GM19193 (cell line): ENCODE measurements around the gene ATP9B.

Experiments used
- POLR2A ChIP-seq: IDR thresholded peaks from 4 replicates; pipeline ENCODE4 v1.6.1; 2011; ENCODE audit not compliant: insufficient read depth, insufficient read length; ENCODE audit errors: extremely low read depth

Gene ATP9B

DNA sequence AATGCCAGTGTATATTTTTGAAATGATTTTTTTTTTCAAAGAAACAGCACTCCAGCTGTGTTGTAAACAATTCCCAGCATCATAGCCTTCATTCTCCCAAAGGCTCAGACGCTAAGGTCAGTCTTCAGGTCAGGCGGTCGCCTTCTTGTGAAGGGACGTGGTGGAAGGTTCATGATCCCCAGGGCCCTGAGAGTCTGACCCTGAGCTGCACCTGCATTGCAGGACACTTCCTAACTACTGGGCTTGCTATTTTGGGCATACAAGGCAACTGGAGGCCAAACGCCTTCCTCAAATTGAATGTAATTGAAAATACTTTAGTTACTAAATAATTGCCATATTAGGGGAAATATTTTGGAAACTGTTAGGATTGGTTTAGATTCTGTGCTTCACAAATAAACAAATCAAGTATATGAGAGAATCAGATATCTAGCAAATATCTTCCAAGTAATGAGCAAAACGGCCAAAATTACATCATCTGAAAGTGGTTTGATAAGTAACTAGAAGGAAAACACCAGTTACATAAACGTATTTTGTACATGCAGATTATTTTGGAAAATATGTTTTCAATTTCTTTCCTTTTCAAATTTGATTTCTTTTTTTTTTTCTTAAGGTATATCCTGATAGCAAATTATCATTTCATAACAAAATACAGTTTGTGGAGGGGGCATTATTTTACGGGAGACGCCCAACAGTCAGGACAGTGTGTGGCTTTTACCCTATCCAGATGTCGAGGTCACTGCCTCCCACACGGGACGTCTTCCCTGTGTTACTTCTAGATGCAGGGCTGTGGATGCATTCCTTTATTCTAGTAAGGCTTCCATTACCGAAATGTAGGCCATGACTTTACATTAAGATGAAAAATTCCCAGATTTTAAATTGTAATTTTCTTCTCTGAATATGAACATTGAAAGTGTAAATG lies 136.0 kb downstream of the ATP9B start:
- TF ChIP-seq POLR2A: no peak

DNA sequence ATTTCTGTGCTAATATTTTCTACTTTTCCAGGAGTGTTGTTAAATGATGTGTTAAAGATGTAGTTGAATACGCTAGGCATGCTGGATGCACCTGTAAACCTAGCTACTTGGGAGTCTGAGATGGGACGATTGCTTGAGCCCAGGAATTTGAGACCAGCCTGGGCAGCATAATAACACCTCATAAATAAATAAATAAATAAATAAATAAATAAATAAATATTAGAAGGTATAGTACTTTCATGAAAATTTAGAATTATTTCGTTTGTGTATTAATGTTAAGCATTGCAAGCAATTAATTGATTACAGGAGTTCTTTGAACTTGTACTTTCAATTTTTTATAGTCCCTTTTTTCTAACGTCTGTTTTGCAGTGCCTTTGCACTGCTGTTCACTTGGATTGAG lies 137.2 kb downstream of the ATP9B start:
- TF ChIP-seq POLR2A: no peak

DNA sequence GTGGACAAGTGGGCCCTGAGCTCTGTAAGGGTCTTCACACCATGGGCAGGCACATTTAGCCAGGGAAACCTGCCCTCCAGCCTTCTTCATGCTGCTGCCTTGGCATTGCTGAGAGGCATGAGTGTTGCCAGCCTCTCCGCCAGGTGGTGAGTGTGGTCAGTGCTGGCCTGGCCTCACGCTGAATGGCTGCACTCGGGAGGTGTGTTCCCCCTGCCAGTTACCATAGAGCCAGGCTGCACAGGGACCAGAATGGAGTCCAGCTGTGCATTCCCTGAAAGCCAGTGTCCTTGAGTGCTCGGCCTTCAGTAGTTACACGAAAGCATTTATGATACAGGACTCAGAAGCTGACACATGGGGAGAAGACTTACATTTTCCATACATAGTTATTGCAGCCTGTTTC lies 139.7 kb downstream of the ATP9B start:
- no peak for TF ChIP-seq POLR2A

DNA sequence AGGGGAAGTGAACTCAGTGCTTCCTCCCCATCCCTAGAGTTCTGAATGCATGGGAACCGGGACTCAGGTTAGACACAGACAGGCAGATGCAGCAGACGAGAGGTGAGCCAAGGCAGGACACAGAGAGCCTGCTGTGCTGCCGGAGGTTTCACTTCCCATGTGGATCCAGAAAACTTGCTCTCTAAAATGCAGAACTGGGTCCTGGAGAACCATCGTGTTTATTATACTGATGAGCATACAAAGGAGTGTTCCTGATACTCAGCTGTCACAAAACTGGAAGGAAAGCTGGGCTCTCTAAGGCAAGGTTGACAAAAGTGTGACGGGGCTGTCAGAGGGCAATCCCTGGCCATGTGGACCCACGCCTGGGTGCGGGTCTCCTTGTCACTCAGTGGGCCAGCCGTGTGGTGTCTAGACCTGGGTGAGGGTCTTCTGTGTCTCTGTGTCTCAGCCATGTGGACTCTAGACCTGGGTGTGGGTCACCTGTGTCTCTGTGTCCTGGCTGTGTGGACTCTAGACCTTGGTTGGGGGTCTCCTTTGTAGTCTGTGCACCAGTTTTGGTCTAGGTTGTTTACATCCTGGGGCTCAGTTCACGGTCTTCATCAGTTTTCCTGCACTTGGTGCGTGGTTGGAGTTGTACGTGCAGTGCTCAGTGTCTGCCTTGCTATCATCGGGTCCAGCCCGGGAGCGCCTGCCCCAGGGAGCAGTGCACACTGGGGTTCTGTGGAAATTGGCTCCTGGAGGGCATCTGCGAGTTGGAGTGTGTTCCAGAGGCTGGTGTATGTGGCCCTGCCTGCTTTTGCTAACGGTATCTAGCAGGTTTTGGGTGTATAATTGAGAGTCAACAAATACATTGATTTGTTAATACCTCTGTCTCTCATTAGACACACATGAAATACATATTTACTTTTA lies 141.1 kb downstream of the ATP9B start:
- TF ChIP-seq POLR2A: no peak

DNA sequence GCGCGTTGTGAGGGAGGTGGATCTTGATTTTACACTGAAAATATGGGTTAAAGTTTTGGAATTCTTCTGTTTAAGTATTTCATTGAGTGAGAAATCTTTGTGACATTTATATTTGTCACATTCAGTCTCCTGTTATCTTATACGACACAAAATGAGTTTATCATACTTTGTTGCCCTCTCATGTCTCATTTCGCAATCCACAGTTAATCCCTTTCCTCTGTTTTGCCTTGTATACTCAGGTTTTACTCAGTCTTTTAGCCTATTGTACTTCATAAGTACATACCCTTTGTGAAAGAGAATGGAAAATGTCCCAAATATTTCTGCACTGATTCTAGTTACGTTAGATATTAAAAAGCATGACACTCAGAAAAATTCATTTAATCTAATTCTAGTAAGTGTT lies 142.7 kb downstream of the ATP9B start:
- no peak for TF ChIP-seq POLR2A

DNA sequence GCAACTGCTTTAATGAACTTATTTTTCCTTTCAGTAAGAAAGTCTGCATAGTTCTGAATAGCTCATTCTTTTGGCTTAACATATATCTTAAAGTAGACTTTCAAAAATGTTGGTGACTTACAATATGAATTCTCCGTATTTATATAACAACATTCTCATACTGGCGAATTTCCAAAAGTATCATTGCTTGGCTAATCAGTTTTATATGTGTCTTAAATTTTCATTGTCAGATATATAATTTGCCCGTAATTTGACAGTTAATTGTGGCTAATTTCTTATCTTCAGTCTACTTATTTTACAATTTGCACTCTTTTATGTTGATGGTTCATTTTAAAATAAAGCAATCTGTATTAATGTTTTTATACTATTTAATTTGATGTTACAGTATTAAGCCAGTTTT lies 144.9 kb downstream of the ATP9B start:
- TF ChIP-seq POLR2A: no peak

DNA sequence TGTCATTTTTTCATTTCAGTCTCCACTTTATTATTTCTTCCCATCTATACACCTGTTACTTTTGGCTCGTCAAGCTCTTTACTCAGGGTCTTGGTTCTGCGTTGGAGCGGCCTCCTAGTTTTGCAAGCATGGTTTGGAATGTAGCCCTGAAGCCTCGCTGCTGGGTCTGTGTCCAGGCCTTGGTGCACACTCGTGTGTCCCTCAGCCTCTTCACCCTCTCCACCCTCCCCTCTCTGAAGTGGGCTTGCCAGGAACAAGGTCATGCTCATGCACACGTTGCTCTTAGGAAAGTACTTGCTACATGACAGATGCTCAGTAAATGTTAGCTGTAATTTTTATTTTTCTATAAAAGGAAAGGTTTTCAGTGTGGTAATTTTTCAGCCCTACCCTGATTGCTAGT lies 147.0 kb downstream of the ATP9B start:
- no peak for TF ChIP-seq POLR2A

DNA sequence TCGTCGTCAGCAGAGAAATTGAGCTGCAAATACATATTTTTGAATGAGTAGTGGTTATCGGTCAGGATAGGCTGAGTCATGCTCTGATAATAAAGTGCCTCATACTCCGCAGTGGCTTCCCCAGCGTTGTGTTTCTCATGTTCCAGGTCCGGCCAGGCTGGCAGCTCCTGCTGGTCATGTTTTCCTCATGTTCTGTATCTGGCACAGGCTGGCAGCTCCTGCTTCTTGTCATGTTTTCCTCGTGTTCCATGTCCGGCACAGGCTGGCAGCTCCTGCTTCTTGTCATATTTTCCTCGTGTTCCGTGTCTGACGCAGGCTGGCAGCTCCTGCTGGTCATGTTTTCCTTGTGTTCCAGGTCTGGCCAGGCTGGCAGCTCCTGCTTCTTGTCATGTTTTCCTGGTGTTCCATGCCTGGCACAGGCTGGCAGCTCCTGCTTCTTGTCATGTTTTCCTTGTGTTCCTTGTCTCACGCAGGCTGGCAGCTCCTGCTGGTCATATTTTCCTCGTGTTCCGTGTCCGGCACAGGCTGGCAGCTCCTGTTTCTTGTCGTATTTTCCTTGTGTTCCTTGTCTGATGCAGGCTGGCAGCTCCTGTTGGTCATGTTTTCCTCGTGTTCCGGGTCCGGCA lies 148.9 kb downstream of the ATP9B start:
- no peak for TF ChIP-seq POLR2A

DNA sequence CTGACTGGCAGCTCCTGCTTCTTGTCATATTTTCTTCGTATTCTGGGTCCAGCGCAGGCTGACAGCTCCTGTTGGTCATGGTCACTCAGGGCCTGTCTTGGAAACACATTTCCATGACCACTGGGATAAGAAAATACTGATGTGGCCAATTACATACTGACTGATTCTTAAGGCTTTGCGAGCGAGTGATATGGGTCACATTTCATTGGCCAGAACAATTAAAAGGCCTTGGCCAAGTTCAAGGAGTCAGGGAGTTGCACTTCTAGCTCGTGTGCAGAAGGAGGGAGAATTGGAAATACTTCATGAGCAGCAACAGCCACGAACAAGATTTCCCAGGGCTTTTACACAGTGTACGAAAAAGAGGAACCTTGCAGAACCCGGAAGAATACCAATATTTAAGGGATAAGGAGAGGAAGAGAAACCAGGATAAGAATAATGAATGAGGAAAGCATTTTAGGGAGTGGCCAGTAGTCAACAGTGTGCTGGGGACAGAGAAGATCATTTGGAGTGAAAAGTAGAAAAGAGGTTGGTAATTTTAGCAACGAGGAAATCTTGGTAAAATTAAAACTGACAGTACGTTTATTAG lies 149.5 kb downstream of the ATP9B start:
- no peak for TF ChIP-seq POLR2A

DNA sequence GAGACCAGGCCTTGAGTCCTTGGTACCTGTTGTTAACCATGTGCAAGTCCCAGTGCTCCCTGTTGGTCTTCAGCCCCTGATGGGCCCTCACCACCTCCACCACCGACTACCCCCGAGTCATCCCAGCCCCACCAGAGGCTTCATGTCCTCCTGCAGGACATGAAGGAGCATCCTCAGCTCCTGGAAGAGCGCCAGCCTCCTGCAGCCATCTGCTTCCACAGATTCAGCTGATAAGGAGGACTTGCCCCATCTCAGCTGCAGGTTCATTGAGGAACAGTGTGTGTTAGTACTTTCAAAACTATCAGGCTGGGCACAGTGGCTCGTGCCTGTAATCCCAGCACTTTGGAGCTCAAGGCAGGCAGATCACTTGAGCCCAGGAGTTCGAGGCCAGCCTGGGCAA lies 151.9 kb downstream of the ATP9B start:
- TF ChIP-seq POLR2A: no peak

DNA sequence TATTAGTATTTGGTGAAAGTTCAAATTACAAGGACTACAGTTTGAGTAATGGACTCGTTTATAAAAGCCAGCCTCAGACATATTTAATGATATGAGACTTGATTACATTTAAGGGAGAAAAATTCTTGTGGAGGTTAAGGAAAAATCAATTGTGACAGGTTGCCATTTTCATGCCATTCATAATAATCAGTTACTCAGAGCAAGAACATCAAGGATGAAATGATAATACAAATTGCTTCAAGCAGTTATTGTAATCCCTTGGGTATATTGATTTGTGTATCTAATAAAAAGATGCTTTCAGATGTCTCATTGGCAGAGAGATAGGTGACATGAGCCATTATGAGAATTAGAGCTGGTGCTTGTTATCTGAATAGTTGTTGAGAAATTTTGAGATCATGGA lies 153.6 kb downstream of the ATP9B start:
- no peak for TF ChIP-seq POLR2A

DNA sequence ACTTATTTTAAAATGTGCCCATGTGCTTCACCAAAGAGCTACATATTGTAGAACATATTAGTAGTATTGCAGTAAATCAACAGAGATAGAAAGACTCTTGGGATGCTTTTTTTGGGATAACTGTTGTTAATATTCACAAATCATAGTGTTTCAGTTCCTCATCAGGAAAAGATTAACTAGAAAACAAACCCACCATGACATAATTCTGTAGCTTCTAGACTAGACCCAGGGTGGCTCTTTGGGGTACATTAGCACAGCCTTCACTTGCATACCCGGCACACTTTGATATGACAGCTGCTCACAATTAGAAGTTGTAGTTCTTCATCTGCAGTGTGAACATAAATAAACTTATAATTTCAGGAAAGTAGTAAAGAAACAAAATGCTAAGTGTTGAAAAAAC lies 154.2 kb downstream of the ATP9B start:
- no peak for TF ChIP-seq POLR2A

DNA sequence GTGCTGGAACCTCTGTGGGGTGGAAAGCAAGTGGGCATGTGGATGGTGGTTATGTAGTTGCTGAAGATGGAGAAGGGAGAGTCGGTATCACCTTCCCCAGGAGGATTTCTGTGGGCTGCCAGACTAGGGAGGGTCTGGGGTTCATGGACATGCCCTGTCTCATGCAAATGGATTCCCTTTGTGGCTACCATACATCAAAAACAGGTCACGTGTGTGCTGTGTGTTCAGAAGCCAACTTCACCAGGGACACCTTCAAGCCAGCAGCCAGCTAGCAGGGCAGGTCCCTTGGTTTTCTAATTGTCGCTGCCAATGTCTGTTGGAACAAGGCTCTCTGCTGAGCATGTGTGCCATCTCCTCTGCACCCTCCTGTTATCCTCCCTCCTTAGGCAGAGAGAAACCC lies 155.2 kb downstream of the ATP9B start:
- no peak for TF ChIP-seq POLR2A

DNA sequence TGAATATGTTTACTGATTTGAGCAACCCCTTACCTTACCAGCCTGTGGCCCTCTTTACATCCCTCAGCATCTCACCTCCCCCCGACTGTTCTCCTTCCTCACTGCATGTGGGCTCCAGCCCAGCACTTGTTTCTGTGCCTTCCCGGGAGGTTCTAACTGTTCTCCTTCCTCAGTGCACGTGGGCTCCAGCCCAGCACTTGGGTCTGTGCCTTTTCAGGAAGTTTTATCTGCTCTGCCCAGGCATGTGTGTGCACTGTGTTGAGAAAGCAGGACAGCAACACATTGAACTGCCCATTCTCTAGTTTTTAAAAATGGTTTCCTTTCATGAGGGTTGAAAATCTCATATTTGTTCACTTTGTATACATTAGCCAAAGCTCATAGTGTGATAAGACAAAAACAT lies 158.4 kb downstream of the ATP9B start:
- TF ChIP-seq POLR2A: no peak

DNA sequence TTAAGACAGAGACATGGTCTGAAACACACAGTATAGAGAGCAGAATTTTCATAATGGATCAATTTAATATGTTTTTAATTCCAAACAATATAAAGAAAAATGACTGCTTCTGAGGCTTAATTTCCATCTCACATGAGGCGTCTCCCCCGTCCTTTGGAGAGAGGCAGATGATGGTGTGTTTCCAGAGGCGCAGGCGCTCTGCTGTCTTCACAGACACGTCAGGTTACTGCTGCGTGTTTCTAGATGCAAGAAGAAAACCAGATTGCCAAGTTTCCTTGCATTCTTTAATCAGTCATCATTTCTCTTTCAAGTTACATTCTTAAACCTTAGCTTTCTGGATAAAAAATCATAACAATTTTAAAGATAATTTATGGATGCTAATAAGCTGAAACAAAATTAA lies 160.2 kb downstream of the ATP9B start:
- no peak for TF ChIP-seq POLR2A

DNA sequence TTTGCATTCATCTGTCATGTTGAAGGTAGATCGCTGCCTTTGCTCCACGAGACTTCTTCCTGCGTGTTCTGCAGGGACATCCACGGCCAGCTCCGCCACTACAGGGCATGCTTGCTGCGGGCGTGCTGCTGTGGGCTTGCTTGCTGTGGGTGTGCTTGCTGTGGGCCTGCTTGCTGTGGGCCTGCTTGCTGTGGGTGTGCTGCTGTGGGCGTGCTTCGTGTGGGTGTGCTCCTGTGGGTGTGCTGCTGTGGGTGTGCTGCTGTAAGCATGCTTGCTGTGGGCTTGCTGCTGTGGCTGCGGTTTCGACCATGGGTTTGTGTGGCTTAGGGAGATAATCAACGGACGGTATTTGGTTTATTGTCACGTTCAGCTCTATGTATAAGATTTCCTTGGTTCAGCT lies 165.2 kb downstream of the ATP9B start:
- no peak for TF ChIP-seq POLR2A

DNA sequence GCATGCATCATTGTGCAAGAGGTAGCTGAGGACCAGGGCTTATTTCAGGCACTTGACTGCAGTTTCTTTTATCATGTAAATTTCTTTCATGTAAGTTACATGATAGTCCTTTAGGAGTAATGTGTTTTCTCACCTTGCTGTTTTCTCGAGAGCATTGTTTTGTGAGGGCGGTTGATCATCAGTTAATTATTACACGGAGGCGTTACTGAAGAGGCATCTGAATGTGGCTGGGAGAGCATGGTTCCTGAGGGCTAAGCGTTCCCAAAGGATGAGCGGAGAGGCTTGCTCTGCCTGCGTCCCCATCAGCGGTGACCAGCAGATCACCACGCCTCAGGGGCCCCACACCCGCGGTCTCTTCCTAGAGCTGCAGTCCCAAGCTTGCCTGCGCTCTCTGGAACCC lies 170.4 kb downstream of the ATP9B start:
- no peak for TF ChIP-seq POLR2A
